PFSK-1 (cell line): ENCODE measurements around the gene NOLC1.

ENCODE experiments used
- FOXP2 ChIP-seq: optimal IDR thresholded peaks from 2 replicates; pipeline ENCODE3; 2011; ENCODE audit warnings: borderline replicate concordance, control low read depth, inconsistent platforms; ENCODE audit not compliant: insufficient read depth; ENCODE audit errors: extremely low read length, extremely low read depth
- POLR2AphosphoS5 ChIP-seq: IDR thresholded peaks from 2 replicates; pipeline ENCODE4 v1.6.1; 2012; ENCODE audit warnings: low read depth, mild to moderate bottlenecking, control low read depth, low read length, moderate library complexity
- TAF1 ChIP-seq: IDR thresholded peaks from 2 replicates; pipeline ENCODE4 v1.6.1; 2012; ENCODE audit warnings: low read length, control low read depth, borderline replicate concordance; ENCODE audit not compliant: insufficient read depth

- TF ChIP-seq FOXP2 = no peak
- TF ChIP-seq POLR2AphosphoS5 = no peak
- TF ChIP-seq TAF1 = no peak
Observed at GRCh38 chr10:102154466-102155116, 2.4 kb downstream of the NOLC1 start.
